ENCODE results near the gene FOSL1.

DNA sequence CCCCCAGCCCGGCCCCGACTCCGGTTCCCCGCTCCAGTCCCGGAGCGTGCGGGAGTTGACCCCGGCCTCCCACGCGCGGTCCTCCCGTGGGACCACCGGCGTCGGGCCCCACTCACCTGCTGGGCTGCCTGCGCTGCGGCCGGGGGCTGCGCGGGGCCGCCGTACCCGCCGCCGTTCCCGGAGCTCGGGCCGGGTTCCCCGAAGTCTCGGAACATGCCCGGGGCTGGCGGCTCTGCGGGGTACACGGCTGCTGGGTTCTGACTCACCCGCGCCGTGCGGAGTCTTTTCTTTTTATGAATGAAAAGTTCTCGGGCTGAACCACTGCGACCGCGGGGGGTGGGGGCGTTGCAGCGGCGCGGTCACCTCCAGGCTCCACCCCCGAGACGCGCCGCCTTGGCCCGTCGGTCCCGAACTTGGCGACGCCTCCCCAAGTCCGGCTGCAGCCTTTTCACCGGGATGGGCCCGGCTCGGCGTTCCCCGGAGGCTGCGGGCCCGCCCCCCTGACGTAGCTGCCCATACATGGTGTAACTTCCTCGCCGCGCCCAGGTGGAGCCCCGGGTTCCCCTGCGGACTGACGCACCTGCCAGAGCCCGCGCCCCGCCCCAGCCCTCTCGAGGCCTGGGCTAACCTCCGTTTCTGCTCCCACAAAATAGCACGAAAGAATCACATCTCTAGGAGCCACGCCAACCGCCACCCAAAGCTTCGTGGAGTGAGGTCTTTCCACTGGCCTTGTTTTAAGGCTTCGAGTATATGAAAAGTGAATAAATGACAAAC, at the start of gene FOSL1:
- TF ChIP-seq CTCF (conservative IDR thresholded peaks at IDR 0.05 in 1 of 2, IDR thresholded peaks at IDR 0.05 in 1 of 2; ENCODE audit: low read depth in 1 of 2, low read length in 2 of 2): no peak
- TF ChIP-seq EZH2 (IDR thresholded peaks at IDR 0.05; ENCODE audit: low read length, missing control alignments): no peak
